SHP77 (cell line): ENCODE measurements around the gene SPEM3.
A peak's percentile ranks its signal among the peaks of the same experiment; 100 is the strongest.

ENCODE experiments used
- DNase-seq, 2 experiments: peaks; one replicate each; lab custom pipeline; 2025; lab: John Stamatoyannopoulos, UW

SPEM3 gene

GRCh38 chr17:7421186-7421585, 7.5 kb upstream of the SPEM3 start:
- DNase-seq: no peak

GRCh38 chr17:7423679-7424078, 5.0 kb upstream of the SPEM3 start:
- peak; percentile 57 to 65 for DNase-seq

- no peak for DNase-seq
Observed at GRCh38 chr17:7425316-7425715, 3.3 kb upstream of the SPEM3 start, which contains the start of gene SPEM2. TSS of gene SPEM2 (plus strand) at chr17:7425616. CDS start at chr17:7425689, 73 bp downstream.

- DNase-seq: no peak
Observed at GRCh38 chr17:7425756-7426155, 2.9 kb upstream of the SPEM3 start.

- DNase-seq: no peak
Observed at GRCh38 chr17:7426203-7426863, 2.3 kb upstream of the SPEM3 start.

GRCh38 chr17:7426896-7427489, 1.7 kb upstream of the SPEM3 start:
- no peak for DNase-seq

GRCh38 chr17:7427549-7427948, 1.1 kb upstream of the SPEM3 start:
- DNase-seq: no peak

- no peak for DNase-seq
Observed at GRCh38 chr17:7429722-7430121, 1.1 kb downstream of the SPEM3 start.

GRCh38 chr17:7431231-7431630, 2.6 kb downstream of the SPEM3 start:
- no peak for DNase-seq

GRCh38 chr17:7432296-7432695, 3.6 kb downstream of the SPEM3 start:
- DNase-seq: no peak

- peak; percentile 59 to 73 for DNase-seq
Observed at GRCh38 chr17:7435676-7436555, 7.3 kb downstream of the SPEM3 start.

- peak; percentile 84 to 89 for DNase-seq
Observed at GRCh38 chr17:7436556-7437368, 8.1 kb downstream of the SPEM3 start.

GRCh38 chr17:7437369-7437863, 8.8 kb downstream of the SPEM3 start:
- no peak for DNase-seq

GRCh38 chr17:7437950-7438614, 9.4 kb downstream of the SPEM3 start:
- DNase-seq: no peak

- no peak for DNase-seq
Observed at GRCh38 chr17:7438656-7439460, 10.2 kb downstream of the SPEM3 start.

GRCh38 chr17:7439462-7440112, 10.9 kb downstream of the SPEM3 start, which contains the start of gene FGF11:
TSS of gene FGF11 (plus strand) at chr17:7439512. CDS start at chr17:7439621, 109 bp downstream.
- DNase-seq: no peak

- DNase-seq: no peak
Observed at GRCh38 chr17:7440113-7440833, 11.6 kb downstream of the SPEM3 start.

- no peak for DNase-seq
Observed at GRCh38 chr17:7440834-7441195, 12.2 kb downstream of the SPEM3 start.

- no peak for DNase-seq
Observed at GRCh38 chr17:7441266-7441665, 12.6 kb downstream of the SPEM3 start.
